ENCODE data around the gene AIFM3.

Gene AIFM3

DNA sequence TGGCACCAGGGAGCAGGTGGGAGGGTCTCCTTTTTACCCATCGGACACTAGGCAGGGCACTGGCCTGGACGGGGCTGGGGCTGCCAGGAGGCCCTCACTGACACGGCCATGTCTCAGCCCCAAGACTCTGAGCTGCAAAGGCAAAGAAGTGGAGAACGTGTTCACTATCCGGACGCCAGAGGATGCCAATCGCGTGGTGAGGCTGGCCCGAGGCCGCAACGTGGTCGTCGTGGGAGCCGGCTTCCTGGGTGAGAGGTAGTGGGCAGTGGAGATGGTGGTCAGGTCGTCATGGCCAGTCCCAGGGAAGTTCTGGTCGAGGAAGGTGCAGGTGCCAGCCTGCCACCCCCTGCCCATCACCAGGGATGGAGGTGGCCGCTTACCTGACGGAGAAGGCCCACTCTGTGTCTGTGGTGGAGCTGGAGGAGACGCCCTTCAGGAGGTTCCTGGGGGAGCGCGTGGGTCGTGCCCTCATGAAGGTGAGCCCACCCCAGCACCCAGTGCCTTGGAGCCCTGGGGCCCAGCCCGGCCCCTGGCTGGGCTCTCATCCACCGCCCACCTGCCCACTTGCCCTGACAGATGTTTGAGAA lies 9.3 kb downstream of the AIFM3 start:
- DNase-seq = no peak

DNA sequence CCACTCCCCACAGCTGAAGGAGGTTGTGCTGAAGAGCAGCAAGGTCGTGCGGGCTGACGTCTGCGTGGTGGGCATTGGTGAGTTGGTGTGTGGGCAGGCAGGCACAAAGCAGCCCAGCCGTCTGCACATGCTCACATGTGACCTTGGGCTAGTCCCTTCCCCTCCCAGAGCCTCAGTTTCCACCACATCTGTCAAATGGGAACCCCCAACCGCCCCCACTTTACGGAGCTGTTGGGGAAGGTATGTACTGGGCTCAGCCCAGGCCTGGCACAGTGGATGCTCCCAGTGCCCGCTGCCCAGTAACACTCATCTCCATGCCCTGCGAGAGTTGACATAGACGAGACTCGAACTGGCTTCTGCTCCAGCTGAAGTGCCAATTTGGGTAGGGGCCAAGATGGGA lies 10.0 kb downstream of the AIFM3 start:
- no peak for DNase-seq

DNA sequence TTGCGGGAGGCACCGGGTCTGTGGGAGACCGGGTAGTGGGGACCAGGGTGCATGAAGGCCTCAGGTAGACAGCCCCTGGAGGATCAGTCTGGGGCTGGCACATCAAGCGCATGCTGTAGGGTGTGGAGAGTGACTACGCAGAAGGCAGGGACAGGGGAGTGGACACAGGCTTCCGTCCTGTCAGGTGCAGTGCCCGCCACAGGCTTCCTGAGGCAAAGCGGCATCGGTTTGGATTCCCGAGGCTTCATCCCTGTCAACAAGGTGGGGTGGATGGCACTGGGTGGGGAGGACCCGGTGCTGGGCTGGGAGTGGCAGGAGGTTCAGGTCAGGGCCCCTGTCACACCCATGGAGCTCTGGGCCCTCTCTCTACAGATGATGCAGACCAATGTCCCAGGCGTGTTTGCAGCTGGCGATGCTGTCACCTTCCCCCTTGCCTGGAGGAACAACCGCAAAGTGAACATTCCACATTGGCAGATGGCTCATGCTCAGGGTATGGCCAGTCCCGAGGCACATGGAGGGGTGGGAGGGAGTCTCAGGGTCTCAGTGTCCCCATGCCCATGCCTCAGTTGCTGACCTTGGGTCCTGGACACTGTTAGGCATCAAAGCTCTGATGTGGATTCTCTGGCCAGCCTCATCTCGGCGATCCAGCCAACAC lies 10.6 kb downstream of the AIFM3 start:
- DNase-seq = no peak

DNA sequence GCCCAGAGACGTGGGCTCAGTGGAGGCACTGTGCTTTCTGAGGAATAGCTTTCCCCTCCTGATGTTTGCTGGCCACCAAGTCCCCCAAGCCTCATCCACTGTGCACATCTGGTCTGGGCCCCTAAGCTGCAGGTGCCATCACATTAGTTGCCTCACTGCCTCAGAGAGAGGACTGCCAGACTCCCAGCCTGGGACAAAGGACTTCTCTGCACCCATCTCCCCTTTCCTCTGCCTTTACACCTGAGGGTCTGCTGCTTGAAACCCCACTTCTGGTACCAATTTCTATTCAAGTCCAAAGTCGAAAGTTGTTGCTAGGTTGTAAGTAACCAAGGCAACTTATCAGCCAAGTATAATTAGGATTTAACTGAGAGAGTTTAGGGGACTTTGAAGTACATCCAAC lies 11.4 kb downstream of the AIFM3 start:
- DNase-seq = no peak

DNA sequence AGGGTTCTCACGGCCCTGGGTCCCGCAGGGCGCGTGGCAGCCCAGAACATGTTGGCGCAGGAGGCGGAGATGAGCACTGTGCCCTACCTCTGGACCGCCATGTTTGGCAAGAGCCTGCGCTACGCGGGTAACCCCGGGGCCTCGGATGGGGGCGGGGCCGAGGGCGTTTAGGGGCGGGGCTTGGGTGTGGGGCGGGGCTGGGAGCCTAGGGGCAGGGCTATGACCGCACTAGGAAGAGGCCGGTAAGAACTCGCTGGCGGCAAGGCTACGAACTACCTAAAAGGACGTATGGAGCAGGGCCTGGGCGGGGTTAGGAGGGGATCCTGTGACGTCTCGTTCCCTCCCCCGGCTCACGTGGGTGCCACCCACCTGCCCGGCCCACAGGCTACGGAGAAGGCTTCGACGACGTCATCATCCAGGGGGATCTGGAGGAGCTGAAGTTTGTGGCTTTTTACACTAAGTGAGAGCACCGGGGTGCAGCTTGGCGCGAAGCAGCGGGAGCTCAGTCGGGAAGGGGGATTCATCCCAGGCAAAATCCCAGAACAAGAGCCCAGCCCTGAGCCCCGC lies 12.3 kb downstream of the AIFM3 start:
- no peak for DNase-seq

DNA sequence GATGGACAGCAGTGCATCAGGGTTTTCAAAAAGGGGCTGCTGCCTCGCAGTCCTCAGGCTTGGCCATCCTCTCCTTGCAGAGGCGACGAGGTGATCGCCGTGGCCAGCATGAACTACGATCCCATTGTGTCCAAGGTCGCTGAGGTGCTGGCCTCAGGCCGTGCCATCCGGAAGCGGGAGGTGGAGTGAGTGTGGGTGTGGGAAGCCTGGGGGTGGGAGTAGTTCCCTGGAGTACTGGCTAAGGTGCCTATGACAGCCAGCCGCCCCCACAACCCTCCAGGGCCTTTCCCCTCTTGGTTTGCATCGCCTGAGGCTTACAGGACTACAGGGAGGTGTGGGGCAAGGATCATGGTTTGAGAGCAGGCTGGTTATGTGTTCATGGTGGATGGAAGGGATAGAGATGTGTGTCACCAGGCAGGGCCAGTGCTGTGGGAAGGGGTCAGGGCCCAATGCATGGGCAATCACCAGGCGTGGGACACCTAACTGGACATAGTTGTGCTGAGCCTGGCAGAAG lies 12.9 kb downstream of the AIFM3 start:
- no peak for DNase-seq

DNA sequence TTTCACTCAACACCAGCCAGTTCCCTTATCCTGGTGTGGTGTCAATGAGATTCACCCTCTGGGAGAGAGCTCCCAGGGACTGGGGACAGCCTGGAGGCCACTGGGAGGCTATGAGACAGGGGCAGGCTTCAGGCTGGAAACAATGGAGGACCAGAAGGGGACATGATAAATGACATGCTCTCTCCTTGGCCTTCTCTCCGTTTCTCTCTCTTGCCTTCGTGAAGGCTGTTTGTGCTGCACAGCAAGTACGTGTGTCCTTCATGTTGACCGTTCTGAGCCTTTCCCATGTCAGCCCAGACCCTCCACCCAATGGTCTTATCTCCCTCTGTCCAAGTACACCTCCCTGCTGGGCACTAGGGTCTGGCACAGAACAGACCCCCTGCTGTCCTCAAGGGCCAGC lies 13.5 kb downstream of the AIFM3 start:
- no peak for DNase-seq

DNA sequence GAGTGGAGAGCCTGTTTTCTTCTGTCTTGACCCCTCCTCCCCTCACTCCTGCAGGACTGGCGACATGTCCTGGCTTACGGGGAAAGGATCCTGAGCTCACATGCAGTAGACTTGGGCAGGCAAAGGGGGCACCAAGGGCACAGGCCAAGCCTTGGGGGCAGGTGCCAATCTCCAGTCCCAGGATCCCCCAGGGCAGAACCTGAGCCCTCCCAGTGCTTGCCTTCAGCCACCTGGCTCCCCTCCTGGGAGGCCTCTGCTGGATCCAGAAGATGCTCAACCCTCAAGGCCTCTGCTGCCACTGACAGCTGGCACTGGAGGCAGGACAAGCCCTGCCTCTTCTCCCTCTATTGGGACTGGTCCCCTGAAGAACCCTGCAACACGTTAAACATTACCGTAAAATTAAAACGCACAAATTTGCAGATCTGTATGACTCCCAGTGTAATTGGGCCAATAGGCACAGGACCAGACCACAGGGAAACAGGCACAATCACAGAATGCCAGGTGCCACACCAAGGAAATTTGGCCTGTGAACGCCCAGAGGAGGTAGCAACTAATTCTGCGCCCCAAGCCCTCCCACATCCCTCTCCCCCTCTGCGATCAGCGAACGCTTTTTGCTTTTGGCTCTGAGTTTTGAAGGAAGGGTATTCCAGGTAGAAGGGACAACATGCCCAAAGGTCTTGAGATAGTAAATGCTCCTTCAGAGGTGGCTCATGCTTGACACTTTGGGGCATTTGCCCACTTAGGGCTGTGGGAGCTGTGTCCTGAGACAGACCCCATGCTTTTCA lies 14.1 kb downstream of the AIFM3 start:
- DNase-seq = no peak

DNA sequence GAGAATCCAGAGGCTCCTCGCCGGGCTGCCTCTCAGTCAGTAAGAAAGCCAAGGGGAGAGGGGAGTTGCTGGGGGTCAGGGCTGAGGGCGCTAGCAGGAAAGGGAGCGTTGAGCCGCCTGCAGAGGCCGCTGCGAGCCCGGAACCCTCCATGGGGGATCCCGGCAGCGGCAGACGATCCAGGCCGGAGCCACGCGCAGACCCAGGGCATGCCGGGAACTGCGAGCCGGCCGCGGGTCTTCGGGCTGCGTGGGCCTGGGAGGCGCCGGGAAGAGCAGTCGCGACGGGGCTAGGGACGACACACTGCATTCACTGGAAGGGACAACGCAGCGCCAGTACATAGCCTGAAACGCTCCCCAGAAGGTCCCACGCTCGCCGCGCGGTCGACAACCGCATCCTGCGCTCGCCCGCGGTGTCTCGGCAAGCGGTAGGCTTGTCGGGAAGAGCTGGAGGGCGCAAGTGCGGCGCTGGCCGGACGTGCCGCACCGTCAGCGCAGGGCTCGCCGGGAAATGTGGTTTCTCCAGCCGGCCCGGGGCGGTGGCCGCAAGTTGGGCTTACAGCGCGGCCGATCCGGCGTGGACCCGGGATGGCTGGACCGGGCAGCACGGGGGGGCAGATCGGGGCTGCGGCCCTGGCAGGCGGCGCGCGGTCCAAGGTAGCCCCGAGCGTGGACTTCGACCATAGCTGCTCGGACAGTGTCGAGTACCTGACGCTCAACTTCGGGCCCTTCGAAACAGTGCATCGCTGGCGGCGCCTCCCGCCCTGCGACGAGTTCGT lies 14.9 kb downstream of the AIFM3 start, which contains the start of gene LZTR1:
Gene LZTR1, plus strand, starts transcription at position 511 of the 776 bp plus-strand sequence. Its CDS starts 75 bp downstream, at position 586.
- peak; percentile 80 to 85 for DNase-seq

DNA sequence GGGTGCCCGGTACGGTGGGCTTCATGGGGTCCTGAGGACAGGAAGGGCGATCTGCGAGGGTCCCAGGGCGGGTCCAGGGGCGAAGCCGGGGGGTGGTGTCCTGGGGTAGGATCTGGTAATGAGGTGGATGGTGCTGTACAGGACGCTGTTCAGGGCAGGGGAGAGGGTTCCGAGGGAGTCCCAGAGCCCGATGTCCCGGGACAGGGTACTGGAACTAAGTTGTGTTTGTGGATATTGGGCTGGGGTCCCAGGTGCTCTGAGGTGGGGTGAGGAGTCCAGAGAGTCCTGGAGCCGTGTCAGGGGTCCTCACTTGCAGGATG lies 15.5 kb downstream of the AIFM3 start:
- no peak for DNase-seq

DNA sequence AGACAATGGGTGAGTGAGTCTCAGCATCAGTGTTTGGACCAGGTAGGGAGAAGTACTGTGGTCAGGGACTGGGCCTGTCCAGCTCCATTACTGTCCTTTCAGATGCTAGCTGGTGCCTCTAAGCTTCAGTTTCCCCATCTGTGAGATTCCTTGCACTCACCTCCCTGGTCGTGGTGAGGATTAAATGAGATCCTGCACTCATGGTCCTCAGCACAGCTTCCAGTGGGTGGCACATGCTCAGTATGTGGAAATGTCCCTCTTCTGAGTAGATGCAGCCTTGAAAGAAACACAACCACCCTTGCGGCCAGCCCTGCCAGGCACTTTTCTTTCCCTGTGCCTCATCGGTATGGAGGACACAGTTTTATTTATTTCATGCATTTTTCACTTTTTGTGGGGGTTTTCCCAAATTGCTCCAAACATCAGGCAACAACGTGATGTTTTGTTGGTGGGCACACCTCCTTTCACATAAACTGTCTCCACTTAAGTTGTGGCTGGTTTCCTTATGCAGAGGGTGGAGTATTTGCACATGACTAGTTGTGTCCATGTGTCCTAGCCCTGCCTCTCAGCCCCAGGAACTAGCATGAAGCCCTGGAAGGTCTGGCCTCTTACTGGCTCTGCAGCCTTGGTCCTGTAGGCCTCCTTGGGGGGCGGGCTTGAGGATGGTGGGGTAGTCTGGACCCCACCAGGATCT lies 16.2 kb downstream of the AIFM3 start:
- DNase-seq = no peak

DNA sequence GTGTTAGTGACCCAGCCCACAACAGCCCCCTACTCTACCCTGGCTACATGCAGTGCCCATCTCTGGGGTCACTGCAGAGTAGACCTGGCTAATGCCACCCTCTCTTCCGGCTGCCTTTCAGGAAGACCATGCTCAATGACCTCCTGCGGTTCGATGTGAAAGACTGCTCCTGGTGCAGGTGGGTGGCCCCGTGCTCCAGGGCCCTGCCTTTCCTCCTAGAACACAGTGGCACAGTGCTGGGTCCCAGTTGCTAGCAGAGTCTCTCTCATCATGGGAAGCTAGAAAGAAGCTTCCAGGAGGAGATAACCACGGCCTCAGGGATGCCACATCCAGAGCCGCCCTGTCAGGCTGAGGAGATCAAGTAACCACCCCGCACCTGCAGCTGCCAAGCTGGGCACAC lies 18.7 kb downstream of the AIFM3 start:
- DNase-seq = no peak

DNA sequence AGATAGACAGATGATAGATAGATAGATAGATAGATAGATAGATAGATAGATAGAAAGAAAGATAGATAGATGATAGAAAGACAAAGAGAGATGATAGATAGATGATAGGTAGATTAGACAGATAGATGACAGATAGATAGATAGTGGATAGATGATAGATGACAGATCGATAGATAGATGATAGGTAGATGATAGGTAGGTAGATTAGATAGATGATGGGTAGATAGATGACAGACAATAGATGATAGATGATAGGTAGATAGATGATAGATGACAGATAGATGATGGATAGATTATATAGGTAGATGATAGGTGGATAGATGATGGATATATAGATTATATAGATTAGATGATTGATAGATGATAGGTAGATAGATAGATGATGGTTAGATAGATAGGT lies 19.3 kb downstream of the AIFM3 start:
- no peak for DNase-seq

DNA sequence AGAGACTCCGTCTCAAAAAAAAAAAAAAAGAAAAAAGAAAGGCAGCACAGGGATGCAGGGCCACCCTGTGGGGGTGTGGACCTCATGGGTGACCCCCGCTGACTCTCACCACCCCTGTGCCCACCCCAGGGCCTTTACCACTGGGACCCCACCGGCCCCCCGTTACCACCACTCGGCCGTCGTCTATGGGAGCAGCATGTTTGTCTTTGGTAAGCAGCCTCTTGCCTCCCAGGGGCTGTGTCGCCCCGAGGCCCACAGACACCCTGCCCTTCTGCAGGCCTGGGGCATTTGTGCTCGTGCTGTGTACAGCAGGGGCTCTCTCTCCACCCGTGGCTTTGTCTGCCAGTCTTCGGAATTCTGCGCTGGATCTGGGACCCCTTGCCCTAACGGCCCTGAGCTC lies 20.3 kb downstream of the AIFM3 start:
- DNase-seq = no peak

DNA sequence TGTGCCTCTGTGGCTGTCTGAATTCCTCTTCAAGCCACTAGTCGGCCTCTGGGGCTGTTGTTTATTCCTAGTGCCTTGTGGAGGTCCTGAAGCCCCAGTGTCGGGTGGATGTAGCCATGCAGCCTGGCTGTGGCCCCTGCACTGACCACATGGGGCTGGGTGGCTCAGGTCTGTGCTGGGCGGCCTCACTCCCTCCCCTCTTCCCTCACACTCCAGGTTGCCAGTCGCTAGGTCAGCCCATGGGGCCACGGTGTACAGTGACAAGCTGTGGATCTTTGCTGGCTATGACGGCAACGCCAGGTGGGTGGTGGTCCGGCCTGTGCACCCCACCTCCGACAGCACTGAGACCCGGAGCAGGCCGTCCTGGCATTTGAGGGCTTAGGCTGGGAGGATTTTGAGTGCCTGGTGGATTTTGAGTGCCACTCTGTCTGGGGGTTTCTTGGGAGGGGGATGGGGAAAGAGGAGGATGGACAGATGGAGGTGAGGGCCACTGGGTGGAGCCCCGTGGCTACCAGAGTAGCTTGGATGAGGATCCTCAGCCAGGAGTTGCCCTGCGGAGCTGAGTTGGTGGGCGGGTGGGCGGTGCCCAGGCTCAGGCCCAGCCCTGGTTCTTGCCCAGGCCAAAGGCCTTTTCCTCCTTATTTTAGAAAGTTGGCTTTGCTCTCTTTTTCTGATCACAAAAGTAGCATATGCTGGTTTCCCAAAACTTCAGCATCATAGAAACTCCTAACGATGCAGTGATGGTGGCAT lies 21.7 kb downstream of the AIFM3 start:
- DNase-seq = no peak

DNA sequence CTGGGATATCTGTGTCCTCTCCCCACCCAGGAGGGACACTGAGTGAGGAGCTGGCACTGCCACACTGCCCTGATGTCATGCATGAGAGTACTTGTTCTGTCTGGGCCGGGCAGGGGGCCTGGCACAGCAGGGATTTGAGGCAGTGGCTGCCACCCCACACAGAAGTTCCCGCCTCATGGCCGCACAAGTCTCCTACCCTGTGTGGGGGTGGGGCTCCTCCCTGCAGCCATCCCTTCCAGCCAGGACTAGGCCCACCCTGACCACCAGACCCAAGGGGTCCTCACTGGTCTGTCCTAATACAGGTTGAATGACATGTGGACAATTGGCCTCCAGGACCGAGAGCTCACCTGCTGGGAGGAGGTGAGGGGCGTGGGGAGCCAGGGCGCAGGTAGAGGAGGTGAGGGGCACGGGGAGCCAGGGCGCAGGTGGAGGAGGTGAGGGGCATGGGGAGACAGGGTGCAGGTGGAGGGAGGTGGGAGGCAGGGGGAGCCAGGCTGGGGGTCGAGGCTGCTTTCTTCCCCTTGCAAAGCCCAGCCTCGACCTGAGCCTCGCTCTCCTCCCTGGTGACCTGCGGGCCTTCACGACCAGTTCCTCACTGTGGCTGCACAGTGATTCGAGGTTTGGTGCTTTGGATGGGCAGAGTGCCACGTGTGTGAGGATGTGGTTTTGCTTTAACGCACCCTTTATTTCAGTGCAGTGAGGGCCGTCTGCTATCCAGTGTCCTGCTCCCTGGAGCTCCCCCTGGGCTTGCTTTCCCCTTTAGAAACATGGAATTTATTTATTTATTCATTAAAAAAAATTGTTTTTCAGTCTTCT lies 22.5 kb downstream of the AIFM3 start:
- DNase-seq = no peak

DNA sequence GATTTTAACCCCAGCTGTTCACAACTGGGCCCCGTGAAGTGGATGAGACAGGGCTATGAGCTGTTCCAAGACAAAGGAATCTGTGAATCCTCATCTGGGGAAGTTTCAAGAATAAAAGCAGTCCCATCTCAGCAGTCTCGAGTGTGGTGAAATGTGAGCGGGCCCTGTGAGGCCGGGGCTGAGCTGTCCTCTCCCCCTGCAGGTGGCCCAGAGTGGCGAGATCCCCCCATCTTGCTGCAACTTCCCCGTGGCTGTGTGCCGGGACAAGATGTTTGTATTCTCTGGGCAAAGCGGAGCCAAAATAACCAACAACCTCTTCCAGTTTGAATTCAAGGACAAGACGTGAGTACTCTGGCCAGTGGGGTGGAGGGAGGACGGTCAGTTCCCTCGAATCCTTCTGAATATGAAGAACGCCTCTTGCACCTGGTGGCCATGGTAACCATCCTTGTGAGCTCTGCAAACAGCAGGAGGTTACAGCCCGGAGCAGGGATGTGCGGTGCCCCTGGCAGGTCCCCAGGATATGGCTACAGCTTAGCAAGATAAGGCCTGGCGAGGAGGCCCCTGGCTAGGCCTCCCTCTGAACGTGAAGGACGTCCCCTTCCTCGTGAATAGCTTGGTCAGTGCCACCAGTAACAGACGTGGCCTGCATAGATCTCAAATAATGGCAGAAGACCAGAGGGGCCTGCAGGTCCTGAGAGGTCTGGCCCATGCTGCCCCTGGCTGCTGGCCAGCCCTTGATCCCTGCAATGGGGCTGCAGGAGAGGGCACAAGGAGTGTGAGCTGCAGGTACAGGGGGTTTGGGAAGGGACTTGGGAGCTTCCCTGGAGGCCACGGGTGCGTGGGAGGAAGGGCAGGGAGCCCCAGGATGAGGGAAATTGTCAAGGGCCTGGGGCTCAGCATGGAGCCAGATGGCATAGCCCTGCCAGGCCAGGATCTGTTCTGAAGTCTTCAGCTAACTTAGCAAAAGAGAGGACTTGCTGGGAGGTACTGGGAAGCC lies 23.4 kb downstream of the AIFM3 start:
- DNase-seq = no peak

DNA sequence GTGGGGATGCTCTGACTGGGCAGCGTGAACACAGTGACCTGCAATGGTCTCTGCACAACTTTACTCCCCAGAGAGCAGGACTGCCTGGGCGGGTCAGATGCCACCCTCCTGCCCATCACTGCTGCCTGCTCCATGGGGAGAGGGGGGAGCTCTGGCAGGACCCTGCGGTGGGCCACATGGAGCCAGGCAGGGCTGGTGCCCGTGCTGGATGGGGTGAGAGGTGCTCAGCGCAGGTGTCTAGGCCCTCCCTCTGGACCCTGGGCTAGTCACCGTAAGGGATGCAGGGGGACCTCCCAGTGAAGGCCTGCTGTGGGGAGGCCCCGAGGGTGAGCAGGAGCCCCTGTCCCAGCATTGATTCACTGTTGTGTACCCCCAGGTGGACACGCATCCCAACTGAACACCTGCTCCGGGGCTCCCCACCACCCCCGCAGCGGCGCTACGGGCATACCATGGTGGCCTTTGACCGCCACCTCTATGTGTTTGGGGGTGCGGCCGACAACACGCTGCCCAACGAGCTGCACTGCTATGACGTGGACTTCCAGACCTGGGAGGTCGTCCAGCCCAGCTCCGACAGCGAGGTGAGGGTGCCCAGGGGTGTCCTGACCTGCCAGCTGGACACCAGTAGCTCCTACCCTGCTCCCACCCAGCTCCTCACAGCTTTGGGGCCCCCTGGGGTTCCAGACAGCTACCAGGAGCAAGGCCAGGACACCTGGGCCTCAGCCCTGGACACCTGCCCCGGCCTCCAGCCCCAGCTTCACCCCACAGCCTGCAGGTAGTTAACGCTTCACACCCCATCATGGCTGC lies 24.4 kb downstream of the AIFM3 start:
- DNase-seq = no peak

Data from hippocampal formation (tissue), 2 donors.